Activated CD8-positive, alpha-beta memory T cell treated with anti-CD3 and anti-CD28 coated beads, Interleukin-2, amount 50 U/mL, for 1 hour (primary cell): ENCODE measurements around the gene TFDP2.
"Not testable (repeated sequence)": the region's sequence is repeated elsewhere in the genome, so short reads cannot be mapped to it uniquely, and the experiment has no call there.

Experiments used
- DNase-seq: peaks from one replicate; pipeline ENCODE4 v3.0.0-alpha.2; 2020; ENCODE audit errors: extremely low read depth

The TFDP2 gene

GRCh38 chr3:142148792-142149672 is at the start of gene TFDP2:
Gene TFDP2 (minus strand): TSS chr3:142149544. CDS start chr3:142101749, 47,795 bp downstream.
- DNase-seq: peak; percentile 43

GRCh38 chr3:142188846-142189245 is 39.5 kb upstream of the TFDP2 start:
- no peak for DNase-seq

DNA sequence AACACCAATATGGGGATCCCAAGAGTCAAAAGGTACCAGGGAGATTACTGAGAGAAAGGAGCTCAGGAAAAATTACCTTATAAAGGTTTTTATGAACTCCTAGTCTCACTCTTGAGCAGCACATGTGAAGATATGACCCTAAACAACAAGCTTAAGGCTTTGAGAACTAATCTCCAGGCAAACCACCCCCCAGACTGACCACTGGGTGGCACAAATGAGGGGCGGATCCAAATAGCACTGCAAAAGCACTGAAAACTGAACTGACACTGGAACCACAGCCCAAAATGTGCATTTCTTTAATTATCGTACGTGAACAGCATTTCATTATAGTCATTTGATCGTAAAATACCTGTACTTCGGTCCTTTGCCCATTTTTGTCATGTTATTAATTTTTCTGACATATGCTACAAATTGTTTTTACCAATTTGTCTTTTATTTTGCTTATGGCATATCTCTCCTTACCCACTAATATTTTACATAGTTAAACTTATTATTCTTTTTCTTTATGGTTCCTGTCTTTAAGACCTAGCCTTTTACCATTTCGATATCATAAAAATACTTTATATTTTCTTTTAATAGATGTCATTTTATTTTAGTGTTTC is 31.5 kb upstream of the TFDP2 start:
- DNase-seq: no peak

DNA sequence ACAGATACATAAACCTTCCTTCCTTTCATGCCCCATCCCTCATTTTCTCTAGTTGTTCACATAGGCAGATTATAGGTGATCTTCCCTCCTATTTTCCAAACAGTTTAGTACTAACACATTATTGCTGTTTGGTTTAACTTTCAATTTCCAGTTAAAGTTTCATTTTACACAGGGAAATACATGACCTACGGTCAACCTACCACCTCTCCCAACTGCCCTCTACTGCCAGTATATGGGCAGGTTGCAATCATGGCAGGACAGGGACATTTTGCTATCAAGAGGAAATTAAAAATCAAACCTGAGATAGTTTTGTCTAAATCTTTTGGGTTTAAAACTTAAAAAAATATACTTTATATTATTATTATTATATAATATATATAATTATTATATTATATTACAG is 26.1 kb upstream of the TFDP2 start:
- no peak for DNase-seq

DNA sequence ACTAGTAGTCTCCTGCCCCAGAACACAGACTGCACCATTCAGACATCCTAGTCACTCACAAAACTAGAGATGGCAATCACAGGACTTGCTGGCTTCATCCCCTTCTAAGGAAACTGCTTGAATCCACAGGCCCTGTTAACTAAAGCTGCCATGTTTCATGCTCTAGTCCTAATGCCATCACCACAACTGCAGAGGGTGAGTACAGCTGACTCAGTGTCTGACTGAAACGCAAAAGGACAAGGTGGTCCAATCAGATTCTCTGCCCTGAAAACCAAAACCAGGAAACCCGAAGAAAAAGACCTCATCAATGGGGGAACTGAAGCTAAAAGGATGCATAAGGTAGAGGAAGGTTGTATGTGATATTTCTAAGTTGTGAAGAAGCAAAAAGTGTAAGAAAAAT is 25.2 kb upstream of the TFDP2 start:
- DNase-seq: no peak

DNA sequence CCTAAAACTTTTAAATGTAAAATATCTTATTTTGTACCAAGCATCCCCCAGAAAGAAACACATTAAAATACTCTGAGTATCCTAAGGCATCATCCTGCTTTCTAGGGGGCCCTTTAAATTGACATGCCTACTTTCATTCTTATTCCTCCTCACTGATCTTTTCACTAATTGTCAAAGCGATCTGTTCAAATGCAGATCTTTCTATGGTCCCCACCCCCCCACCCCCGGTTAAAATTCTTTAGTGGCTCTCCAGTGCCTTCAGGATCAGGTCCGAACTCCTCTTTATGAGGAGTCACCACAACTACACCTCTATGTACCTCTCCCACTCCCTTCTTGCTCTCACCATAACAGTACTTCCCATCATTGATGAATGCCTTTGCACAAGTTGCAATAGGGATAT is 19.2 kb upstream of the TFDP2 start:
- DNase-seq: no peak

DNA sequence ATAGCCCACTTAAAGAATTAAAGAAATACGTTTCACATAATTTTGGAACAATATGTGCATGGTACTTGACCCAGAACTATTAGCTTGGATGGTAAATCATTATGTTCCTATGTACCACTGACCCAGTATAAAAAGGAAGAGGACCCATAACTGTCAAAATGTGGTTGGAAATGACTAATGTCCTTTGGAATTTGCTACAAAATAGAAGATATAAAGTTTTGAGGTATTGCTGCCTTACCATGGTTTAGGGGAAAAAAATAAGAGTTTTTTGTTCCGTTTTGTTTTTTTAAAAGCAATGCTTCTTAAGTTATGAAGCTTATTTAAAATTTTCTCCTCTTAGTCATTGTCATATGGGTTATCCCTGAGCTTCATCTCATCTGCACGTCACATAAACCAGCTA is 15.8 kb upstream of the TFDP2 start:
- no peak for DNase-seq

DNA sequence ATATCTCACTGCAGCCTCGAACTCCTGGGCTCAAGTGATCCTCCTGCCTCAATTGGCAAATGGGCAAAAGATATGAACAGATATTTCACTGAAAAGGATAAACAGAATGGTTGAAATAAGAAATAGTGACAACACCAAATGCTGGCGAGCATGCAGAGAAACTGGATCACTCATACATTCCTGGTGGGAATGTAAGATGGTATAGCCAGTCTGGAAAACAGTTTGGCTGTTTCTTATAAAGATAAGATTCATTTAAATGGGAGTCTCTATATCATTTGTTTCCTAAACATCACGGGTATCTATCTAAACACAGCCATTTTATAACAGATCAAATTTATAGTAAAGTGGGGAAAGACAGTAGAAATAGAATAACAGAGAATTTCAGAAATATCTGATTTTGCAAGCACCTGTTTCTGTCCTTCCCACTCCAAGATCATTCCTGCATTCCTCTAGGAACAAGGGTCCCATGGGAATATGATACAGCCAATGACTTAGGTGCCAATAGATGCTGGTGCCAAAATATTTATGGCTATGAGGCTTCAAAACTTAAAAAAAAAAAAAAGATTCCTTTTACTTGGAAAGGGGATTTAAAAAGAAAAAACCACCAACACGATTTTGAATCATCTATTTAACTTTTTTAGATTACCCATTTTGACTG is 9.9 kb upstream of the TFDP2 start:
- DNase-seq: no peak

DNA sequence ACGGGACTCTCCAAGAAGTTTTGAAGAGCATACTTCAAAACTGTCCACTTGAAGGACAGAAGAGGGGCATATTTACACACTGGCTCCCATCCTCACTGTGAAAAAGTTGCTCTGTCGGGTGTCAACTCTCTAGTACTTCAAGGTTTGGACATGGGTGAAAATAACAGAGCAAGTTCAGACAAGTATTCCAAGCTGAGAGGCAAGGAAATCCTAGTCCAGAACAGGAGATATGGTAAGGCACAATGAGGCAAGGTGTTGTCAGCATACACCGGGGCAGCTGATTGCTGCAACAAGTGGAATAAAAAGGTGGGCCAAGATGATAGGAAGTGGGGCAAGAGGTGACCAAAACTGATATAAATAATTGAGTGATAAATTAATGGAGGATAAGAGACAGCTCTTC is 4.8 kb upstream of the TFDP2 start:
- no peak for DNase-seq

DNA sequence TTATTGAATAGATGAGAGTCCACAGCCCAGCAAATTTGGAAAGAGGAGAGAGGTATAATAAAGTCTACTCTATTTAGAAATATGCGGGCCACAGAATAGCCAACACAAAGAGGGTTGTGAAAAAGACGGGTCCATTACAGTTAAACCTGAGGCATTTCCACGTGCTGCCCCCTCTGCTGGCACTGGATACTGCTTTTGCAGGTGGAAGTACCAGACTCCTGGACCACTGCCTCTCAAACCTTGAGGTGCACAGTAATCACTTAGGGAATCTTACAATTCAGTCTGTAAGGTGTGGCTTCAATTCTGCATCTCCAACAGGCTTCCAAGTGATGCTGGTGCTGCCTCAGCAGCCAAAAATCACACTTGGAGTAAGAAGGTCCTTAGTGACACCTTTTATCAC is 3.0 kb upstream of the TFDP2 start:
- no peak for DNase-seq

DNA sequence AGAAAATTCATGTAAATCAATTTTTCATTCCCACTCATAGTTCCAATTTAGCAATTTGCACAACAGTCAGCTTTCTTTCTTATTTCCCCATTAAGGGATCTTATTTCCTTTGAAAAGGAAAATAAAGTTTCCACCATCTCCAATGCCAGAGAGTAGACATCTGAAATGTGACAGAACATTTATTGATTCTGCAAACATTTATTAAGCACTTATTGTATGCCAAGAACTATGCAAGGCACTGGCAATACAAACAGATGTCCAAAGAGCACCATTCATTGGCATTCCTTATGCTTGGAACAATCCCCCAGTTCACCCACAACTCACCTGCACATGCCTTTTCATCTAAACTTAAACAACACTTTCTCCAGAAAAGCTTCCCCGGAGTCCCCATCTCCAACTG is 2.5 kb upstream of the TFDP2 start:
- no peak for DNase-seq

- DNase-seq: no peak
Measured at GRCh38 chr3:142151240-142151639, 1.9 kb upstream of the TFDP2 start.

- DNase-seq: no peak
Measured at GRCh38 chr3:142150271-142150670, 927 bp upstream of the TFDP2 start.

DNA sequence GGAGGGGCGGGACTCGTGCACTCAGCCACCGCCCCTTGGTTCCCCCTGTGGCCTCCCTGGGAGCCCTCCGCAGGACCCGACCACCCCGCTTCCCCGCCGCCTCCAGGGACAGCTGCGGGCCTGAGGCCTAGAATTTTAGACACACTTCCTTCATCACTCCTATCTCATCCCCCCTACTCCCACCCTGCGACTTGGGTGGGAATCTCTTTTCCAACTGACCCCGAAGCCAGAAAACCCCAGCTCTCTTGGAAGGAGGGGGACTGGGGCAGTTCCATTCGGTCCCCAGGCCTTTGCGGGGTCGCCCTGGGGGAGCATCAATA is 289 bp upstream of the TFDP2 start:
- DNase-seq: no peak

- no peak for DNase-seq
Measured at GRCh38 chr3:142148044-142148791, 1.1 kb downstream of the TFDP2 start.

DNA sequence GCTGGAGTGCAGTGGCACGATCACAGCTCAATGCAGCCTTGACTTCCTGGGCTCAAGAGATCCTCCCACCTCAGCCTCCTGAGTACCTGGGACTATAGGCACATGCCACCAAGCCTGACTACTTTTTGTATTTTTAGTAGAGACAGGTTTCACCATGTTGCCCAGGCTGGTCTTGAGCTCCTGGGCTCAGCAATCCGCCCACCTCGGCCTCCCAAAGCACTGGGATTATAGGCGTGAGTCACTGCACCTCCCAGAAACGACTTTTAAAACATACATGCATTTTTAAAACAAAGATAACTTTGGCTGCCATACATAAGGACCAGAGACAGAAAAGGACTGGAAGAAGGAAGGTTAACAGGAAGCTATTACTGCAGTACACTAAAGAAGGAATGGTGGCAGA is 4.8 kb downstream of the TFDP2 start:
- not testable (repeated sequence) for DNase-seq

DNA sequence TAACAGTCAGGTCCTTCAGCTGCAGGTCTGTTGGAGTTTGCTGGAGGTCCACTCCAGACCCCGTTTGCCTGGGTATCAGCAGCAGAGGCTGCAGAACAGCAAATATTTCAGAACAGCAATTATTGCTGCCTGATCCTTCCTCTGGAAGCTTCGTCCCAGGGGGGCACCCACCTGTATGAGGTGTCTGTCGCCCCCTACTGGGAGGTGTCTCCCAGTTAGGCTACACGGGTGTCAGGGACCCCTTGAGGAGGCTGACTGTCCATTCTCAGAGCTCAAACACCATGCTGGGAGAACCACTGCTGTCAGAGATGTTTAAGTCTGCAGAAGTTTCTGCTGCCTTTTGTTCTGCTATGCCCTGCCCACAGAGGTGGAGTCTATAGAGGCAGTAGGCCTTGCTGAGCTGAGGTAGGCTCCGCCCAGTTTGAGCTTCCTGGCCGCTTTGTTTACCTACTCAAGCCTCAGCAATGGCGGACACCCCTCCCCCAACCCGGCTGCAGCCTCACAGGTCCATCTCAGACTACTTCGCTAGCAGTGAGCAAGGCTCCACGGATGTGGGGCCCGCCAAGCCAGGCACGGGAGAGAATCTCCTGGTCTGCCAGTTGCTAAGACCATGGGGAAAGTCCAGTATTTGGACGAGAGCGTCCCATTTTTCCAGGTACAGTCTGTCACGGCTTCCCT is 8.6 kb downstream of the TFDP2 start:
- not testable (repeated sequence) for DNase-seq

- not testable (repeated sequence) for DNase-seq
Measured at GRCh38 chr3:142137089-142137488, 12.3 kb downstream of the TFDP2 start.

GRCh38 chr3:142134799-142135325 is 14.5 kb downstream of the TFDP2 start:
- no peak for DNase-seq

- DNase-seq: no peak
Measured at GRCh38 chr3:142129516-142130171, 19.7 kb downstream of the TFDP2 start.
